HG02885 (cell line): ENCODE results near the gene GAPVD1.
"Not testable (repeated sequence)": the region's sequence is repeated elsewhere in the genome, so short reads cannot be mapped to it uniquely, and the experiment has no call there.

ENCODE experiments used
- ATAC-seq: cut with Tn5 transposase; IDR thresholded peaks from one replicate; pipeline ENCODE4 v1.9.1; 2021; ENCODE audit warnings: mild to moderate bottlenecking; ENCODE audit not compliant: unreplicated experiment, poor library complexity

The GAPVD1 gene

DNA sequence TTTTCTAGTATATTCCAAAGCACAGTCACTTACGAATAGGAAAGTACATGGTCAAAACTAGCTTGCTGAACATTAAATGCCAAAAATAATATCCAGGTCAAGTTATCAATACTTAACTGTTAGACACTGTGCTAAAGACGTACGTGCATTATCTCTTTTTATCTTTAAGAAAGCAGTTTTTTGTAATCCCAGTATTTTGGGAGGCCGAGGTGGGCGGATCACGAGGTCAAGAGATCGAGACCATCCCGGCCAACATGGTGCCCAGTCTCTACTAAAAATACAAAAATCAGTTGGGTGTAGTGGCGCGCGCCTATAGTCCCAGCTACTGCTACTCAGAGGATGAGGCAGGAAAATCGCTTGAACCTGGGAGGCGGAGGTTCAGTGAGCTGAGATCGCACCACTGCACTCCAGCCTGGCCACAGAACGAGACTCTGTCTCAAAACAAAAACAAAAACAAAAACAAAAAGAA lies 17.8 kb upstream of the GAPVD1 start:
- no peak for ATAC-seq

DNA sequence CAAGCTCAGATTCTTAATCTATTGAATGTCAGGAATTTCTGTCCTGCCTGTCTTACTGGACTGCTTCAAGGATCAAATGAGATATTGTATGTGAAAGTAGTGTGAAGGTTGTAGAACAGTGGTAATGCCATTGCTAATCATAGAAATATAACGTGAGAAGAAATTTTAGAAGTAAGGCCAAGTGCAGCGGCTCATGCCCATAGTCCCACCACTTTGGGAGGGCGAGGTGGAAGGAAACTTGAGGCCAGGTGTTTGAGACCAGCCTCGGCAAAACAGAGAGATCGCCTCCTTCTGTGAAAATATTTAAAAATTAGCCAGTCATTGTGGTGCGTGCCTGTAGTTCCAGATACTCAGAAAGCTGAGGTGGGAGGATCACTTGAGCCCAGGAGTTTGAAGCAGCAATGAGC lies 15.4 kb upstream of the GAPVD1 start:
- no peak for ATAC-seq

DNA sequence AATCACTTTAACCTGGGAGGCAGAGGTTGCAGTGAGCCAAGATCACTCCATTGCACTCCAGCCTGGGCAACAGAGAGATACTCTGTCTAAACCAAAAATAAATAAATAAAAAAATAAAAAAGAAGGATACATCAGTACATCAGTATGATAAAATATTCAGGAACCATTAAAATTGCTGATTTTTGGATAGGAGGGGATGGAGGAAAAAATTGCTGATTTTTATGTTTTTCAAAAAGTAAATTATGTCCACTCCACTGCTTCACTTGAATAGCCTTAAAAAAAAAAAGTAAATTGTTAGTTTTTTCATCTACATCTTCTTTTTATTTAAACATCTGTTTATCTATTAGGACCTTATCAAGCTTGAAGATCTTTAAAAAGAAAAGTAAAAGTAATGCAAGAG lies 7.4 kb upstream of the GAPVD1 start:
- no peak for ATAC-seq

DNA sequence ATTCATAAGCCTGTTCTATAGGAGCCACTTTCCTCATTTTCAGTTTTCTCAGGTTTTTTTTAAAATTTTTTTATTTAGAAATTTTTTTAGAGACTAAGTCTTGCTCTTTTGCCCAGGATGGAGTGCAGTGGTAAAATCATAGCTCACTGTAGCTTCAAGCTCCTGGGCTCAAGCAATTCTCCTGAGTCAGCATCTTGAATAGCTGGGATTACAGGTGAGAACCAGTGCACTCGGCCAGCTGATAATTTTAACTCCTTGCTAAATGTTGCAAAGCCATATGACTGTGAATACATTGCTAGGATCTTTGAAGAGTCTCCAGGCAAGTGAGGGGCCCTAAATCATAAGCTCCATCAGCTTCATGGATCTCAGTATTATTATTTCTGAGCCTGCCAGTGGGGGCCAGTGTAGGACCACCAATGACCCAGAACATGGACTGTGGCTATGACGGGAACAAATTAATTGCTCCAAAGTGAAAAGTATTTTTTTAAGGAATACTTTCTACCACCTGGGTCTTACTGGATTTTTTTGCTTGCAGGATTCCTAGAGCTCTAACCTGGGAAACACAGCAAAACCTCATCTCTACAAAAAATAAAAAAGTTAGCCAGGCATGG lies 5.7 kb upstream of the GAPVD1 start:
- ATAC-seq = no peak

DNA sequence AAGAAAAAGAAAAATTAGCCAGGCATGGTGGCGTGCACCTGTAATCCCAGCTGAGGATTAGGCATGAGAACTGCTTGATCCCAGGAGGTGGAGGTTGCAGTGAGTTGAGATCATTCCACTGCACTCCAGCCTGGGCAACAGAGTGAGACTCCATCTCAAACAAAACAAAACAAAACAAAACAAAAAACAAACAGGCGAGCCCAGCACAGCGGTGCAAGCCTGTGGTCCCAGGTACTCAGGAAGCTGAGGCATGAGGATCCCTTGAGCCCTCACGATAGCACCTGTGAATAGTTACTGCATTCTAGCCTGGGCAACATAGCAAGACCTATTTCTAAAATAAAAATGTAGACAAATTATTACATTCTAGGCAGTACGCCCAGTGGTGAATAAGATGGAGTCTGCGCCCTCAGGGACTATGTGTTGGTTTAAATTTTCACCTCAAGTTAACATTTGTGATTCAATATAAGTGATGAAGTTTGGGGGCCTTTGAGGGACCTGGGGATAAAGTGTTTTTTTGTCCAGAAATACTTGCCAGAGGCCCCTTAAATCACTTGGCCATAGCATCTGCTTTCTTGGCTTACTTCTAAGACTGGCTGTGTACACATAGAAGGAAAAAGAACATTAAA lies 3.4 kb upstream of the GAPVD1 start:
- no peak for ATAC-seq

DNA sequence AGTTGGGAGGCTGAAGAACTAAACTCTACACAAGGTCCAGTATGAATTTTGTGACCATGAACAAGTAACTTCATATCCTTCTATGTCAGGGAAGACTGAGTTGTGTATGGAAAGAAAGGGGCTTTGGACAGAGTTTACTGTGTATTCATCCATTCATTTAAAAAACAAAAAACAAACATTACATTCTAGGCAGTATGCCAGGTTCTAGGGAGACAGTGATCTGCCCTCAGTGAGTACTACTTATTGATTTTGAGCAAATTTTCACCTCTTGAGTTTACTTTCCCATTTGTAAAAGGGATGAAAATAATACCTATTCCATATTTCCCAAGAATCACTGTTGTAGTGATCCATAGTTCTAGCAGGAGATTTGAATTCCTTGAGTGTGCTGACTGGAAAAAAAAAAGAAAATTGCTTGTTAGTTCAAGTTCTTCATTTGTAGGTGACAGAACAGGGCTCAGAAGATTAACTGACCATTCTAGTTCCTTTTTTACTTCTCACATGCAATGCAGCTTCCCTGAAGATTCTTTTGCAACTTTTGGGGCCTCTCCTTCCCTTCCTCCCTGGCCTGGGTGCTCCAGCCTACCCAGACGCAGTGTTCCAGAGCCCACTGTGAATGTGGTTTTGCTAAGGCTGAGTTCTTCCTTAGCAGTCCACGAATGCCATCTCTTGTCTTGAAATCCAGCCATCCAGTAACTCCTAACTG lies 2.6 kb upstream of the GAPVD1 start:
- ATAC-seq = no peak

DNA sequence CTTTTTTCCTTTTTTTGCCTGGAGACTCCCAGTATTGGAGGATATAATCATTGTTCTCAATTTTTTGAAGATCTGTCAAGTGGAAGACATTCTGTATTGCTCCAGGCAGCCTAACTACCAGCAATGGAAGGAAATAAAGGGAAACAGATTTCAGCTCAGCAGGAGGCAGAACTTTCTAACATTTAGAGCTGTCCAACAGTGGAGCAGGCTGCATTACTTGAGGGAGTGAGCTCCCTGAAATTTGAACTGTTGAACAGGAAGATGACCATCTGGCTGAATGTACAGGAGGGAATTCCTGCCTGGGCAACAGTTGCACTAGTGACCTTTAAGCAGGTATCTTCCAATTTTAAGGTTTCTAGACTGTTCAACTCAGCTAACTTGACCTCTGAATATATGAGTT lies 1.1 kb upstream of the GAPVD1 start:
- ATAC-seq = no peak

DNA sequence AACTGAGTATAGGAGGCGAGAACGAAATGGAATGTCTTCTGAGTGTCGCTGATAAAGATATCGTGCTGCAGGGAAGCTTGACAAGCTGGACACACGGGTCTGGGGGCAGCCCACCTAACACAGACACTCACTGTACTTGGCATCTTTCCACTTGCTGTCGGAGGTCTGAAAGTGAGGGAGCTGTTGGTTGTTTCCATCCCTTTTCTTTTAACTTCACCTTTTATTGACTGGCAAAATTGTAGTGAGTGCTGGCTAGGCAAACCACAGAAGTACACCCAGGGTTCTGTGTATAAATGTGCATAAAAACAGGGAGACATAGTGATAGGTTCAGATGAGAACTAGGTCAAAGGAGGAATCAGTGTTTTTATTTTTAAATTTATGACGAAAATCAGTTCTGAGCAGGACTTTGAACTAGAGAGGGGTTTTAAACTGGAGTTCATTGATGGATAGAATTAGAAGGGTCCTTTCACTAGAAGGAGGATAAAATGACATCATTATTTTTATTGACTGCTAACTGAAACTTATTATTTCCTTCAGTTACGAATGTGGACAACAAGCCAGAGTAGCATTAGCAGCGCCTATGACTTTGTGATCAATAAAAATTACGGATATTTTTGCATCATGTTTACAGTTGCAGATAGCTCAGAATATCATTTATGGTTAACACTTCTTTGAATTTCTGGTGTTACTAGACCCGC lies 817 bp downstream of the GAPVD1 start:
- ATAC-seq = no peak

DNA sequence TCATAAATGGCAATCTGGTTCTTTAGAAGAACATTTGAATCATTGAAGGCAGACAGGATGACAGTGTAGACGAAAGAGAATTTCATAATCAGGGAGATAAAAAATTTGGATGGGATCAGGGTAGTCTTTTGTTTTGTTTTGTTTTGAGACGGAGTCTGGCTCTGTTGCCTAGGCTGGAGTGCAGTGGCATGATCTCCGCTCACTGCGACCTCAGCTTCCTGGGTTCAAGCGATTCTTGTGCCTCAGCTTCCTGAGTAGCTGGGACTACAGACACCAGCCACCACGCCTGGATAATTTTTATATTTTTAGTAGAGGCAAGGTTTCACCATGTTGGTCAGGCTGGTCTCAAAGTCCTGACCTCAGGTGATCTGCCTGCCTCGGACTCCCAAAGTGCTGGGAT lies 2.4 kb downstream of the GAPVD1 start:
- ATAC-seq = not testable (repeated sequence)

DNA sequence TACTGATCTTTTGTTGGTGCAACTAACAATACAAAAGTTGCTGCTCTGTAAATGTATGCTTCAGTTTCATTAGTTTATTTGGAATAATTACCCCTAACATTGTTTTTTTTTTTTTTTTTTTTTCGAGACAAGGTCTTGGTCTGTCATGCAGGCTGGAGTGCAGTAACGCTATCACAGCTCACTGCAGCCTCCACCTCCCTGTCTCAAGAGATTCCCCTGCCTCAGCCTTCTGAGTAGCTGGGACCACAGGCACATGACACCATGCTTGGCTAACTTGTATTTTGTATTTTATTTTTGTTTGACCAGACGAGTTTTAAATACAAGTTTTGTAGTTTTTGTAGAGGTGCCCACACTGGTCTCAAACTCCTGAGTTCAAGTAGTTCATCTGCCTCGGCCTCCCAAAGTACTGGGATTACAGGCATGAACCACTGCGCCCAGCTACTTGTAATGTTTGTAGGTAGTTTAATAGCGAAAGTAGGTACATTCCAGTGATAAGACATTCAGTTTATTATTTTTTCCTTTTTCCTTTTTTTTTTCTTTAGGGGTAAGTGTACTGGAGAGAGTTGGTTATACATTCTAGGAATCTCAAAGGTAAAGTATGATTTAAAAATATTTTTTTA lies 6.9 kb downstream of the GAPVD1 start:
- no peak for ATAC-seq

DNA sequence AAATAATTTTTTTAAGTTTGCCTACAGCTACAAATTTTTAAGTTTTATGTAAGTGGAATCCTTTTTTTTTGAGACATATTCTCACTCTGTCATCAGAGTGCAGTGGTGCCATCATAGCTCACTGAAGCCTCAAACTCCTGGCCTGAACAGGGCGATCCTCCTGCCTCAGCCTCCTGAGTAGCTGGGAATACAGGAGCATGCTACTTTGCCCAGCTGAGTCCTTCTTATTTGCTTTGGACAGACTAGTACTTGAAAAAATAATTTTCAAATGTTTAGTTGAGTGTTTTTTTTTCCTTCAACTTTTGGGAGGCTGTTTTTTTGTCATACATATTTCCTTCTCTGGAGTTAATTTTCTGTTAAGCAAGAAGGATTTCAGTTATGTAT lies 7.4 kb downstream of the GAPVD1 start:
- ATAC-seq = no peak

DNA sequence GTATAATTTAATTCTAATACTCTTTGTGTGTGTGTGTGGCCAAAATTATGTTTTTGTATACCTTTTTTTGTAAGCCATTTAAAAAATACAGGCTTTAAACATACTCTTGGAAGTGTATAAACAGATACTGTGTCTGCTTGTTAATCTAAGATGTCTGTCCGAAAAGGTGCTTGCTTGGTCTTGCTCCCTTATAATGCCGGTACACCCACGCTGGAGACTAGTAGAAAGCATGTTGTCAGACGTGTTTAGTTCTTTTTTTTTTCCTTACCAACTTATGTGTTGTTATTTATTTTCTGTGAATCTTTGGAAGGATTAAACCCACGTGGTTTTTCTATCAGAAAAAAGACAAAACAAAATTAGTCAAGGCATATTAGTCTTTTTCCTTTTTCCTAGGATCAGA lies 9.5 kb downstream of the GAPVD1 start:
- no peak for ATAC-seq

DNA sequence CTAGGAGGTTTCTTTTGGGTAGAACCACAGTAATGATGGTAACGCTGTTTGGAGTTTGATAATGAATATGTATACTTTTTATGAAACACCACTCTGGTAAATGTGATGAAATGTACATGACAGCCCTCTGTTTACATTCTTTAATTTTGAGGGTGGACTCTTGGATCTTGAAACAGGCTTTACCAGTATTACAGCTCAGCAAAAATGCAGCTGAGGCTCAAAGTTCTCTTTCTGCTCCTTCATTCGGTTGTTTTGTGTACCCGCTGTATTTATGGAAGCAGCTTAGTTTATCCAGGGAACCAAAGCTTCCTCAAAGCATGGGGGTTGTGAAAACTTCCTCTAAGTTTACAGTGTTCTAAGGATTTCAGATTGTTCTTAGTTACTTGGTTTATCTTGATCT lies 11.1 kb downstream of the GAPVD1 start:
- no peak for ATAC-seq

DNA sequence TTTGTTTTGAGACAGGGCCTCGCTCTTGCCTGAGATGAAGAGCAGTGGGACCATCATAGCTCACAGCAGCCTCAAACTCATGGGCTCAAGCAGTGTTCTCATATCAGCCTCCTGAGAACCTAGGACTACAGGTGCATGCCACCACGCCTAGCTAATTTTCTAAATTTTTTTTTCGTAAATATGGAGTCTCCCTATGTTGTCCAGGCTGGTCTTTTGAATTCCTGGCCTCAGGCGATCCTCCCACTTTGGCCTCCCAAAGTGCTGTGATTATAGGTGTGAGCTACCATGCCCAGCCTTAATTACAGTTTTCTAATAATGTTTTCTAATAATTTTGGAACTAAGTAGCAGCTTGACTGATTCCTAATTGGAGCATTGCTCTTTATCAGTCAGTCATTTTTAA lies 15.1 kb downstream of the GAPVD1 start:
- ATAC-seq = no peak

DNA sequence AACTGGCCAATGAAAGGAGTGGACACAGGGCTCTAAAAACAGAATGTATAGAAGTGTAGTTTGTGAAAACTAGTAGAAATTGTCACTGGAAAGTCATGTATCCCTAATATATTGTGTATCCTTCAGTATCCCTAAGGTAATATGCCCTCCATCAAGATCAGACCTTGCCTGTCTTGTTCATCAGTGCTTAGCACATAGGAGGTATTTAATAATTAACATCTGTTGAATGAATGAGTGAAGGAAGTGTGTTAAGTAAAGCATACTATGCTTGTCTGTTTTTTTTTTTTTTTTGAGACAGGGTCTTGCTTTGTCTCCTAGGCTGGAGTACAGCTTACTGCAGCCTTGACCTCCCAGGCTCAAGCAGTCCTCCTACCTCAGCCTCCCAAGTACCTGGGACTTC lies 15.8 kb downstream of the GAPVD1 start:
- ATAC-seq = no peak

DNA sequence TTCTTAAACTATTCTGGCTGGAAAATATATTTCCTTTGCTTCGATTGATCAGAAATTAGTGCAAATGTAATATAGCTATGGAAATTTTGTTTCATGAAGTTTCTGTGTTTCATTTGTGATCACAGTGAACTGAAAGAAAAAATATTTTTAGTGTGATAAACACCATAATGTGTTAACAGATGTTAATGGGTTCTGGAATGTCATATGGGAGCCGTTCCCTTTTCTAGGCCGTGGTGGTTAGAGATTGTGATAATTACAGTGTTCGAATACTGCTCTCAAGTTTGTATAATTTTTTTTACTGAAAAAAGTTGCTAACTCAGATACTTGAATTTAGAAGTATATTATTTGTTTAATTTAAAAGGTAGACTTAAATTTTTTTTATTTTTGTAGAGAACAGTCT lies 19.3 kb downstream of the GAPVD1 start:
- ATAC-seq = no peak

DNA sequence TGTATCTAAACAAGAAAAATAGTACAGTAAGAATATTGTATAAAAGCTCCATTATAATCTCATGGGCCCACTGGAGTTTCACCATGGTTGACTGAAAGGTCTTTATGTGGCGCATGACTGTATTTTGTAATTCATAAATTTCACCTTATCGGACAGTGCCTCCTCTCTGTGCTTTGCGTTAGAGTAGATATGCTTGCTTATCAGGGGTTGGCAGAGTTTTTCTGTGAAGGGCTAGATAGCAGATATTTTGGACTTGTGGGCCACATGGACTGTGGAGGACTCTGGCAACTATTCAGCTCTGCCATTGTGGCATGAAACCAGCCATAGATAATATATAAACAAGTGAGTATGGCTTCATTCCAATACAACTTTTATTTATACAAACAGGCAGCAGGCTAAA lies 23.2 kb downstream of the GAPVD1 start:
- ATAC-seq = no peak

DNA sequence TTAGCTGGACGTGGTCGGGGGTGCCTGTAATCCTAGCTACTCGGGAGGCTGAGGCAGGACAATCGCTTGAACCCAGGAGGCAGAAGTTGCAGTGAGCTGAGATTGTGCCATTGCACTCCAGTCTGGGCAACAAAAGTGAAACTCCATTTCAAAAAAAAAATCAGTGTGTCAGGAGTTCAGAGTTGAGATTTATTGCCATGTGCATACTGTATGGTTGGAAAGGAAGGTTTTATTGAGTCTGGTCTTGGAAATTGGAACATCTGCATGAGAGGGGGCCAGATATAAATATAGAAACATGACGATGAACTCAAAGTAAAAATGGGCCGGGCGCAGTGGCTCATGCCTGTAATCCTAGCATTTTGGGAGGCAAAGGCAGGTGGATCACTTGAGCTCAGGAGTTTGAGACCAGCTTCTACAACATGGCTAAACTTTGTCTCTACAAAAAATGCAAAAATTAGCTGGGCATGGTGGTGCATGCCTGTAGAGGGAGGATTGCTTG lies 25.4 kb downstream of the GAPVD1 start:
- not testable (repeated sequence) for ATAC-seq

DNA sequence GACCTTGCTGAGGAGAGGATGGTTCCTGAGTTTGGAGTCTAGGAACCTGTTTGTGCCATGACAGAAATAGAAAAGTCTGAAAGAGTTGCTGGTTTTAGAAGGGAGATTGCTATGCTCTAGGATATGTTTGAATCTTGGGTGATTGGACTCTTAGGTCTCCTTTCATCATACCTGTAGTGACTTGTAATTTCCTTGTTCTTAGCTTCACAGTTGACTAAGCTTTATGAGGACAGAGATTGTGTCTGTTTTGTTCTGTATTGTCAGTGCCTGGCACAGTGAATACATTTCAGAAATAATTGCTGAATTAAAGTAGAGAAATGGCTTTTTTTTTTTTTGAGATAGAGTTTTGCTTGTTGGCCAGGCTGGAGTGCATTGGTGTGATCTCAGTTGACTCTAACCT lies 31.5 kb downstream of the GAPVD1 start:
- no peak for ATAC-seq

DNA sequence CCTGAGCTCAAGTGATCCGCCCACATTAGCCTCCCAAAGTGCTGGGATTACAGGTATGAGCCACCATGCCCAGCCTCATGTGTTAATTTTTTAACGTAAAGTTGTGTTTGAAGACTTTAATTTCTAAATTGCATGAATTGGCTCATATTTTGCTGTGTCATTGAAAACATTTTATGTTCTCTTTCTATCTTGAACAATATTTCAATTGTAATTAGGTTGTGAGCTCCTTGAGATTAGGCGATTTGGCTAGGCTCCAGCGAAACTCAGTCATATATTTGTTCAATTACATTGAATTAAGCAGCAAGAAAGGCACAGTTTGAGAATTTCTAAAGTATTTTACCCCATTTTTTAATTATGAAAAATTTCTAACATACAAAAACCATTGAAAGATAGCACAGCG lies 34.0 kb downstream of the GAPVD1 start:
- ATAC-seq = no peak
